Gastrocnemius medialis (tissue), 4 donors: Measurements from ENCODE around the gene PARS2. TPM values are rescaled to one million over a fixed set of nuclear protein-coding genes. Genes with fewer than 3 reads are reported as not detected.

Experiments used
- total RNA-seq, 4 donors: library from RNA; depleted of rRNA; stranded (reverse); fragments of >200 nt; gene quantifications; one replicate each; pipeline versions ENCODE4 v1.1.0 to v1.2.3, GENCODE V29; 2016

Gene PARS2
- total RNA-seq, 4 donors from 2014 or later: 4.7 to 8.4 (median 4.9) TPM

Other genes with a start within 250 kb of the PARS2 start
- gene ACOT11, start 216.3 kb downstream of the PARS2 start, total RNA-seq: 1 to 10 TPM in 2 of 4 donors, under 1 TPM in 2; 0.90 to 3.2 (median 1.2) TPM
- not detected for gene FAM151A, start 141.0 kb downstream of the PARS2 start, total RNA-seq
- gene MROH7, start 122.7 kb downstream of the PARS2 start, total RNA-seq: 1 to 10 TPM in 2 of 4 donors, under 1 TPM in 2; 0.42 to 1.3 (median 0.89) TPM
- 10 to 100 TPM; 26.7 to 44.3 (median 31.4) TPM for gene TTC4, start 48.7 kb downstream of the PARS2 start, total RNA-seq
- under 1 TPM in 3 of 4 donors, not detected in 1; 0.10 to 0.24 (median 0.13) TPM for gene TTC22, start 36.8 kb upstream of the PARS2 start, total RNA-seq
- 100 to 1,000 TPM; 155 to 362 (median 207) TPM for gene DHCR24, start 122.7 kb upstream of the PARS2 start, total RNA-seq
- under 1 TPM in 1 of 4 donors, not detected in 3; 0.58 TPM for gene TMEM61, start 216.1 kb upstream of the PARS2 start, total RNA-seq
- not detected for gene BSND, start 234.4 kb upstream of the PARS2 start, total RNA-seq